GM04503 (cell line): ENCODE data around the gene TTC7B.

Experiments used
- DNase-seq: peaks from one replicate; pipeline ENCODE4 v3.0.0-alpha.2; 2012; ENCODE audit warnings: low read depth

Gene TTC7B

GRCh38 chr14:90740946-90741681 is 75.1 kb downstream of the TTC7B start:
- DNase-seq: no peak

DNA sequence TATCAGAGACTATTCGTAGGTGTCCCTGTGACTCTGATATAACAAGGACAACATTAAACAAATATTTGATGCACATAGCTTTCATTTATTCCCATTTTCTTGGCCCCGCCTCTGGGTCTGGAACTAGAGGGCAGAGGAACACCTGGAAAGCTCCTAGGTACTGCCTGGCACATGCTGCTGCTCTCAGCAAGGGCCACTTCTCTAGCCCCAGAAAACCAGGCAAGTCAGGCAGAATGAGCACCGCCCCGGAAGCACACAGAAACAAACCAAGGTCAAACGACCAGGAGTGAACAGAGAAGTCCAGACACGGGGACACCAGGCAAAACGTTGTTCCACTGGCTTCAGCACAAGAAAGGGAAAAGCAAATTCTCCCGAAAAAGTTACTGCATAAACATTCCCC is 76.1 kb downstream of the TTC7B start:
- DNase-seq: no peak

DNA sequence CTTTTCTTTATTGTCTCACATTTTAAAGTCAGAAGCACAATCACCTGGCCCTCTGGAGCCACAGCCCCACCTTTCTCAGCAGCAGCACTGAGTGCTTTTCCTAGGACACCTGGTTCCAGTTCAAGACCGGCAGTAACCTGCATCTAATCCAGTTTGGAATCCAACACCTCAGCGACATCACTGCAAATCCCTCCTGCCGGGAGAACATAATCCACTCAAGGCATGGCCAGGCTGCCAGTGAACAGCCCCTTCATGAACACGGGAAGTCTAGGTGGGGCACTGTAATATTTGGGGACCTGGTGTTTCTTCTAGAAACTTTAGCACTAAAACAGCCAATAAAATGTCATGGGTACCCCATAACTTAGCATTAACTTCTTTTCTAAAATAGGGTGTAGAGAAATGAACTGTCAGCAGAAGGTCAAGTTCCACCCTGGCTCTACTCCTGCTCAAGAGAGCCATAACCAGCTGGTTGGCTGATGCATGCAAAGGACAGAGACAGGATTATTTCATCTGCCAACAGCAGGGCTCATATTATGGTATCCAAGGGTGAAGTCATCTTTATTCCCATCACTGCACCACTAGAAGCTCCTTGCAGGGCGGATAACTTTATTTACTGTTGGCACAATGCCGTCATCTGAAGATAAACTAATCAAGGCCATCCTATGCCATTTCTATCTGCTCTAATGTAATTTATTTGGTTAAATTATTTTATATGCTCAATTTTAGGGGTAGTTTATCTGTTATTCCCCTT is 76.7 kb downstream of the TTC7B start:
- no peak for DNase-seq

- DNase-seq: no peak
Observed at GRCh38 chr14:90733139-90733808, 83.0 kb downstream of the TTC7B start.

DNA sequence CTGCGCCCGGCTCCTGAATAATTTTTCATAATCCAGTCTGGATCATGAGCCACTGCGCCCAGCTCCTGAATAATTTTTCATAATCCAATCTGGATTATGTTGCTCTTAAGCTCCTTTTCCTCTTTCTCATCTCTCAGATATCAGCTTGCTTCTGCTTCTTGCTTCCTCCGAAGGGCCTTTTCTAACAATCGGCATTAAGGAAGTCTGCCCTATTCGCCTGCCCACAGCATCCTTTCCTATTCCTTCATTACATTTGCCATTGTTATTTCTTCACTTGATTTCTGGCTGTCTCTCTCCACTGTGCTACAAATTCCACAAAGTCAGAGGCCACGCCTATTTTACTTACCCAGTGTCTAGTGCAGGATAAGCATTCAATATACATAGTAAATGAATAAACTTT is 83.5 kb downstream of the TTC7B start:
- no peak for DNase-seq

DNA sequence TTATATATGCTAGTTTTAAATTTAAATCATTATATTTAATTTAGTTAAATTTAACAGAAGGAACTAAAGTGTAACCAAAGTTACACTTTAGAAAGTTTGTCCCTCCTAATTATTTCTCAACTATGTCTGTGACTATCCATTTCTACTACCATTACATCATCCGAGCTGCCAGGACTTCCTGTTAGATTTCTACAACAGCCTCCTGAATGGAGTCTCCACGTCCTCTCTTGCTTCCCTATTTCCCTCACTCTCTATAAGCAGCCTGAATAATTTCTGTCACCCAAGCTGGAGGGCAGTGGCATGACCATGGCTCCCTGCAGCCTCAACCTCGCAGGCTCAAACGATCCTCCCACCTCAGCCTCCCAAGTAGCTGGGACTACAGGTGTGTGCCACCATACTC is 84.1 kb downstream of the TTC7B start:
- no peak for DNase-seq

DNA sequence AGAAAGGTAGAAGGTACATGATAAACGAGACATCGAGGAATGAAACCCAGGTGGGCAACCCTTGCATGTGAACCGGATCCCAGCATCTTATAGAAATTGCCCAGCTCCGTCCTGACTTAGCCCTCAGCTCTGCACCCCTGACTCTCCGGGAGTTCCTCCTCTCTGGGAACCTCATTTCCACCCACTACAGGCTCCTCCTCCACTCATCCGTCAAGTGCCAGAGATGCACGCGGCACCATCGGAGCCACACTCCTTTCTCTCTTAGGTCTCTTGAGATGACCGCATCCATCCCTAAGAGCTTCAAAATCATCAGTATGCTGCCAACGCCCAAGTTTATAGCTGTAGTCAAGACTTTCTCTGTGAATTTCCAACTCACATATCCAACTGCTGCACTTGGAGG is 84.7 kb downstream of the TTC7B start:
- no peak for DNase-seq

DNA sequence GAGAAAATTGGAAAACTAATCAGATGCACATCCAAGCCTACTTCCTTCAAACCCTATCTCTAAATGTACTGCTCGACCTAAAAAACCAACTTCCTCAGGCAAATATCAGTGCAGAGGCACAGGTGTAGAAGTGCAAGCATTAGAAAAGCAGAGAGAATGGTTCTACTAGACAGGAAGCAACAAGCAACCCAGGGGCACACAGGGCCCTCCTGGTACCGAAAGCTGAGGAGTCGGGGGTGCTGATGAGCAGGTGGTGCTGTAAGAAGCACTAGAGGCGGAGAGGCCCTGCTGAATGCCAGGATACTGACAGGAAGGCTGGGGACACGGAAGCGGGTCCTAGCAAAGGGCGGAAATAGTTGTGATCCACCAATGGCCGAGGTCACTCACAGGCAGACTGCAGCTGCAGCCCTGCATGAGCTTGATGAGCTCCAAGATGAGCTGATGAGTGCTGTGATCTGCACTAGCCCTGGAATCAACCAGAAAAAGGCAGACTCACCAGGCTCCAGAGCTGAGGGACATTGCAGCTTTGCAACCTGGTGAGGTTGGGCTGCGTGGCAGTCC is 85.9 kb downstream of the TTC7B start:
- no peak for DNase-seq

DNA sequence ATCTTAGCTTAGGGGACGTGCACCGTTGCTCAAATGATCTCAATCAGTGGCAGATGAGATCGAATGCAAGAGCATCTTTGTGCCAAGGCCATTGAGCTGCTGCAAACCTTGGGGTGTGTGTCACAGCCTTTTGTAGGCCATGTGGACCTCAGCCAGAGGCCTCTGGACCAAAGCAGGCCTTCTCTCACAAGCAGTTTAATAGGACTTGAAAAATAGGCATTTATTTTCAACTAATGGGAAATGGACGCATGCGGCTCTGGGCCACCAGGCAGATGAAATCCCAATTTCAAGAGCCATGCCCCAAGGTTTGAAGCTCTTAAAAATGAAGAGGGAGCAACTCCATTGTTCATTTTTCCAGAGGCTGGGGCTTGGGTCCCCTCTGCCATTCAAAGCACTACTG is 87.3 kb downstream of the TTC7B start:
- DNase-seq: no peak

GRCh38 chr14:90727082-90727481 is 89.1 kb downstream of the TTC7B start:
- DNase-seq: no peak

DNA sequence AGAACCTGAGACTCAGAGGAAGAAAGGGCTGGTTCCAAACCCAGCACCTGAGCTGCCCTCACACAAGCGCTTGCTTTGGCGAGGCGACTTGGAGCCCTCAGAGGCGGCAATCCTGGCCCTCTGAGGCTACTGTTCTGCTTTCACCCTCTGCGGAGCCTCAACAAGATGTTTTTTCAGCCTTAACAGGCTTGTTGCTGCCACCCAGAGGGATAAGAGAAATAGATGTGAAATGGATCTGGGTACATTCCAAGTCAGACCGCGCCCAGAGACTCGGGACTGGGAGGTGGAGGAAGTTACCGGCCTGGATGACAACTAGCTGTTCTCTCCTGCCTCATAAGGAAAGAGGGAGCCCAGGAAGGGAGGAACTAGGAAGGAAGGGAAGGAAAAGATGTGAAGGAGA is 89.6 kb downstream of the TTC7B start:
- peak; percentile 18 for DNase-seq

DNA sequence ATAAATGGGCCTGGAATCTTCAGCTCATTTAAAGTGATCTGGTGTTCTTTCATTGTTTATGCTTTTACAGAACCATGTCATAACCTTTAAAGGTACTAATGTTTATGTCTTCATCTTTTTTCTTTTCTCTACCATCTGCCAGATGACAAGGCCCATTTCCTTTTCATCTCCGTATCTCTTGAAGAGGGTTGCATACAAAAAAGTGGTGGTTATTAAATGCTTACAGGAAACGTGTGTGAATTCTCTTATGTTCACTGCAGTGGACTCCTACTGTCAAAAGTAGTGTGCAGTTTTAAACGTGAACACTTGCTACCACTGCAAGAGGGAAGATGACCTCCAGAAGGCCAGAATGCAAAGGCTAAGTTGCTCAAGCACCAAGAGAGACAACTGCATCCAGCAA is 91.4 kb downstream of the TTC7B start:
- DNase-seq: no peak

GRCh38 chr14:90722590-90722989 is 93.6 kb downstream of the TTC7B start:
- DNase-seq: no peak

- DNase-seq: no peak
Observed at GRCh38 chr14:90721619-90722305, 94.5 kb downstream of the TTC7B start.

DNA sequence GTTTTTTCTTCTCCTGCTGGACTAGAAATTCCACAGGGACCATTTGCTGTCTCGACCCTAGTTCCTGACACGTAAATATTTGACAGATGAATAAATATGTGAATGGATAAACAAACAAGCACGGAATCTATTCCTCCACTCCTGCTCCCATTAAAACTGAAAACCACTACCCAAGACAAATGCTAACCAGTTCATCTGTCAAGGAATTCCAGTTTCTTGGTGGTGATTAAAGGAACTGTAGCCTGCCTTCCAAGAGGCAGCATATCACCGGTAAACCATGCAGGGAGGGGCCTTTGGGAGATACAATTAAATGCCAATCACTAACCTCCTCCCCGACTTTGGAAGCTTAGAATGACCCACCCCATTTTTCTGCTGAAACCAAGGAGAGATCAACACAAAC is 95.4 kb downstream of the TTC7B start:
- no peak for DNase-seq

GRCh38 chr14:90720336-90720735 is 95.9 kb downstream of the TTC7B start:
- DNase-seq: no peak

DNA sequence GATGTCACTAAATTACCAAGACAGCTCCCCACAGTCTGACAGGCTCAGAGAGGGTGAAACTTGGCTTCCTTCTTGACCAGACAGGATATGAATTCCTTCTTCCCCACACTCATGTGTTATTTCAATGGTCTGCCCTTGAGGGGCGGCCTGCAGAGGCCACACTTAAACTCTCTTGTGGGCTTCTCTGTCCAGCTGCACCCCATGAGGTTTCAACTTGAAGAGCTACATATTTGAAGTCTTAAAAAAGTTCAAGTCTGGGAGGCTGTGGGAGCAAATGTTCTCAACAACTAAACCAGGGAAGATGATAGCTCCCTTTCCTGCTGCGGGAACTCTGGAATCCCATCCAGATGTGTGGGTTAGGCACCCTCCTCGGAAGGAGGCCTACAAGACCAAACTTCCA is 98.3 kb downstream of the TTC7B start:
- DNase-seq: peak; percentile 12

- DNase-seq: no peak
Observed at GRCh38 chr14:90715993-90716392, 100.2 kb downstream of the TTC7B start.

DNA sequence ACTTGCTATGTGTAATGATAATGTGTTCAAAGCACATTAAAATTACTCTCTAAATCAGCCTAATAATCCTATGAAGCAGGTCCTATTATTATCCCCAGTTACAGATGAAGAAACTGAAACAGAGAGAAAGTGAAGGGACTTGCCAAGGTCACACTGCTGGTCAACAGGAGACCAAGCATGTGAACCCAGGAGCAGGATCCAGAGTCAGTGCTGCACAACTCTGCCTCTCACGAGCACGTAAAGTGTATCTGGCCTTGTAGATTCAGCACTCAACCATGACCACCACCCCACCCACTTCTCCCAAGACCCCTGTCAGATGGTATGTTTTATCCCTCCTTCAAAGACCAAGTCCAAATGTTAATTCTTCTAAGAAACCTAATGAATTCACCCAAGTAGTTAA is 100.7 kb downstream of the TTC7B start:
- no peak for DNase-seq

- no peak for DNase-seq
Observed at GRCh38 chr14:90714811-90715210, 101.4 kb downstream of the TTC7B start.

GRCh38 chr14:90704738-90705392 is 111.4 kb downstream of the TTC7B start:
- DNase-seq: no peak
